NT2/D1 (cell line): ENCODE data around the gene SLC34A1.

ENCODE experiments used
- DNase-seq: peaks from one replicate; pipeline ENCODE4 v3.0.0-alpha.2; 2011; ENCODE audit warnings: low read depth, low spot score
- H3K27me3 ChIP-seq: 2 replicates; pipeline ENCODE4 v1.6.0; 2011; ENCODE audit warnings: mild to moderate bottlenecking; ENCODE audit not compliant: insufficient read length, insufficient read depth
- H3K36me3 ChIP-seq: 2 replicates; pipeline ENCODE4 v1.6.1; 2011; ENCODE audit warnings: mild to moderate bottlenecking, low read length, mixed read lengths; ENCODE audit not compliant: insufficient read depth, insufficient read length
- H3K4me1 ChIP-seq: 2 replicates; pipeline ENCODE4 v1.5.1; 2011; ENCODE audit not compliant: insufficient read depth, insufficient read length
- H3K4me3 ChIP-seq: 2 replicates; pipeline ENCODE4 v1.5.1; 2011; ENCODE audit warnings: low read depth; ENCODE audit not compliant: insufficient read length
- H3K9ac ChIP-seq: 2 replicates; pipeline ENCODE4 v1.6.0; 2011; ENCODE audit warnings: low read depth; ENCODE audit not compliant: insufficient read length
- H3K9me3 ChIP-seq: 2 replicates; pipeline ENCODE4 v1.5.1; 2011; ENCODE audit warnings: mild to moderate bottlenecking, low read length; ENCODE audit not compliant: insufficient read depth
- SUZ12 ChIP-seq: IDR thresholded peaks from 2 replicates; pipeline ENCODE4 v1.6.1; 2011; ENCODE audit not compliant: insufficient read length, insufficient read depth; ENCODE audit errors: extremely low read depth
- YY1 ChIP-seq: IDR thresholded peaks from 2 replicates; pipeline ENCODE4 v1.6.1; 2011; ENCODE audit not compliant: insufficient read length, insufficient read depth
- ZNF274 ChIP-seq: IDR thresholded peaks from 2 replicates; pipeline ENCODE4 v1.6.1; 2011; ENCODE audit warnings: mild to moderate bottlenecking, low read depth, low read length

The SLC34A1 gene

GRCh38 chr5:177428574-177429217 lies 44.5 kb downstream of the SLC34A1 start:
- H3K9ac ChIP-seq, result peak overlapping the region; percentile 57
- peaks cover 47% of the 10 kb centered on the region for H3K36me3 ChIP-seq

GRCh38 chr5:177429248-177430040 lies 45.2 kb downstream of the SLC34A1 start:
- H3K9me3 ChIP-seq, result no peaks in the 10 kb centered on the region
- H3K4me3 ChIP-seq, result no peak overlapping the region
- H3K36me3 ChIP-seq, result peaks cover 55% of the 10 kb centered on the region
- H3K4me1 ChIP-seq, result peaks cover 25% of the 10 kb centered on the region
- H3K27me3 ChIP-seq, result no peaks in the 10 kb centered on the region
- H3K9ac ChIP-seq, result peak overlapping the region; percentile 21
- DNase-seq, result no peak
- TF ChIP-seq ZNF274, result no peak
- no peak for TF ChIP-seq YY1
- TF ChIP-seq SUZ12, result no peak

More at GRCh38 chr5:177428574-177429217, 44.5 kb downstream of the SLC34A1 start:
- H3K4me3 ChIP-seq, result no peak overlapping the region
- H3K27me3 ChIP-seq, result no peaks in the 10 kb centered on the region
- no peak for DNase-seq
- H3K4me1 ChIP-seq, result peaks cover 25% of the 10 kb centered on the region
- no peak for TF ChIP-seq YY1
- no peak for TF ChIP-seq SUZ12
- no peak for TF ChIP-seq ZNF274
- no peaks in the 10 kb centered on the region for H3K9me3 ChIP-seq

- no peak overlapping the region for H3K9ac ChIP-seq
- DNase-seq, result no peak
- no peak for TF ChIP-seq SUZ12
- no peak for TF ChIP-seq ZNF274
- TF ChIP-seq YY1, result no peak
- H3K36me3 ChIP-seq, result peaks cover 64% of the 10 kb centered on the region
- no peaks in the 10 kb centered on the region for H3K27me3 ChIP-seq
- no peaks in the 10 kb centered on the region for H3K9me3 ChIP-seq
- H3K4me1 ChIP-seq, result peaks cover 23% of the 10 kb centered on the region
- no peak overlapping the region for H3K4me3 ChIP-seq
These were observed 46.1 kb downstream of the SLC34A1 start for GRCh38 chr5:177430140-177430951.

GRCh38 chr5:177430972-177431316 lies 46.7 kb downstream of the SLC34A1 start:
- peaks cover 21% of the 10 kb centered on the region for H3K4me1 ChIP-seq
- no peak overlapping the region for H3K9ac ChIP-seq
- TF ChIP-seq ZNF274 (no peak), YY1 (no peak)
- no peak overlapping the region for H3K4me3 ChIP-seq
- no peaks in the 10 kb centered on the region for H3K9me3 ChIP-seq
- H3K27me3 ChIP-seq, result no peaks in the 10 kb centered on the region
- DNase-seq, result no peak
- peaks cover 69% of the 10 kb centered on the region for H3K36me3 ChIP-seq

GRCh38 chr5:177431317-177432142 lies 47.3 kb downstream of the SLC34A1 start:
- DNase-seq, result no peak

GRCh38 chr5:177432143-177432838 lies 48.1 kb downstream of the SLC34A1 start:
- H3K4me3 ChIP-seq, result no peak overlapping the region
- no peaks in the 10 kb centered on the region for H3K27me3 ChIP-seq
- peaks cover 79% of the 10 kb centered on the region for H3K36me3 ChIP-seq
- no peak overlapping the region for H3K9ac ChIP-seq
- peaks cover 17% of the 10 kb centered on the region for H3K4me1 ChIP-seq
- H3K9me3 ChIP-seq, result no peaks in the 10 kb centered on the region
- TF ChIP-seq SUZ12, result no peak
- no peak for TF ChIP-seq YY1
- no peak for TF ChIP-seq ZNF274
- no peak for DNase-seq

More at GRCh38 chr5:177431317-177432142, 47.3 kb downstream of the SLC34A1 start:
- TF ChIP-seq YY1, result no peak
- TF ChIP-seq ZNF274, result no peak
- TF ChIP-seq SUZ12, result no peak
- peaks cover 74% of the 10 kb centered on the region for H3K36me3 ChIP-seq
- H3K4me1 ChIP-seq, result peaks cover 21% of the 10 kb centered on the region
- H3K9me3 ChIP-seq, result no peaks in the 10 kb centered on the region
- no peak overlapping the region for H3K4me3 ChIP-seq
- no peaks in the 10 kb centered on the region for H3K27me3 ChIP-seq
- H3K9ac ChIP-seq, result no peak overlapping the region
